HUES48 (cell line): ENCODE results near the gene KLHDC8B.
"Not testable (repeated sequence)": the region's sequence is repeated elsewhere in the genome, so short reads cannot be mapped to it uniquely, and the experiment has no call there.

Experiments used
- H3K27ac ChIP-seq: one replicate; pipeline ENCODE4 v1.7.0; 2013; ENCODE audit warnings: low read depth, low read length, inconsistent platforms
- H3K27me3 ChIP-seq: 2 replicates; pipeline ENCODE4 v1.6.1; 2013; ENCODE audit warnings: mild to moderate bottlenecking, low read length; ENCODE audit not compliant: control insufficient read depth, insufficient read depth
- H3K36me3 ChIP-seq: 2 replicates; pipeline ENCODE4 v1.6.1; 2013; ENCODE audit warnings: low read length; ENCODE audit not compliant: control insufficient read depth, insufficient read depth
- H3K4me1 ChIP-seq: 2 replicates; pipeline ENCODE4 v1.6.1; 2013; ENCODE audit warnings: mild to moderate bottlenecking, low read length; ENCODE audit not compliant: control insufficient read depth, insufficient read depth
- H3K4me3 ChIP-seq: 2 replicates; pipeline ENCODE4 v1.5.1; 2013; ENCODE audit warnings: mild to moderate bottlenecking, low read depth, low read length
- H3K9ac ChIP-seq: 2 replicates; pipeline ENCODE4 v1.6.1; 2013; ENCODE audit warnings: mild to moderate bottlenecking, low read depth, low read length, moderate library complexity
- H3K9me3 ChIP-seq: 2 replicates; pipeline ENCODE4 v1.6.1; 2013; ENCODE audit warnings: low read length; ENCODE audit not compliant: control insufficient read depth, insufficient read depth

The KLHDC8B gene

GRCh38 chr3:49218471-49218989, 47.1 kb downstream of the KLHDC8B start:
- peaks cover 20% of the 10 kb centered on the region for H3K9me3 ChIP-seq
- H3K27ac ChIP-seq, H3K4me3 ChIP-seq, H3K27me3 ChIP-seq, H3K4me1 ChIP-seq, H3K9ac ChIP-seq, H3K36me3 ChIP-seq: not testable (repeated sequence)

- Histone ChIP-seq H3K36me3 (no peaks in the 10 kb centered on the region), H3K4me3 (no peak overlapping the region), H3K4me1 (no peaks in the 10 kb centered on the region), H3K9ac (no peak overlapping the region), H3K27ac (no peak overlapping the region), H3K9me3 (peaks cover 14% of the 10 kb centered on the region), H3K27me3 (no peaks in the 10 kb centered on the region)
Observed at GRCh38 chr3:49219132-49219531, 47.7 kb downstream of the KLHDC8B start.

- H3K9ac ChIP-seq, H3K36me3 ChIP-seq, H3K9me3 ChIP-seq, H3K27ac ChIP-seq, H3K4me1 ChIP-seq, H3K27me3 ChIP-seq, H3K4me3 ChIP-seq: not testable (repeated sequence)
Observed at GRCh38 chr3:49220985-49221563, 49.7 kb downstream of the KLHDC8B start.

- H3K36me3 ChIP-seq: no peaks in the 10 kb centered on the region
- no peak overlapping the region for H3K27ac ChIP-seq
- H3K27me3 ChIP-seq: no peaks in the 10 kb centered on the region
- no peak overlapping the region for H3K9ac ChIP-seq
- H3K4me1 ChIP-seq: no peaks in the 10 kb centered on the region
- H3K9me3 ChIP-seq: peaks cover 9% of the 10 kb centered on the region
- H3K4me3 ChIP-seq: no peak overlapping the region
Observed at GRCh38 chr3:49222002-49222401, 50.6 kb downstream of the KLHDC8B start.
